Keratinocyte (primary cell): ENCODE measurements around the gene CAPN5. TPM values are rescaled to one million over a fixed set of nuclear protein-coding genes. Genes with fewer than 3 reads are reported as not detected.

Experiments used
- DNase-seq: peaks from one replicate; pipeline ENCODE4 v3.0.0-alpha.2; 2011; ENCODE audit warnings: low read depth, missing footprints, low spot score
- FAIRE-seq: peaks from 2 replicates; lab custom pipeline; 2011; peaks lifted over from hg19 to GRCh38; lab: Jason Lieb, UNC
- H2AFZ ChIP-seq: 2 replicates; pipeline ENCODE4 v1.6.0; 2012; ENCODE audit warnings: low read length, control low read depth, inconsistent platforms; ENCODE audit not compliant: control insufficient read depth
- H3K27ac ChIP-seq: 2 replicates; pipeline ENCODE4 v1.5.1; 2011; ENCODE audit warnings: low read length; ENCODE audit not compliant: control insufficient read depth, insufficient read depth
- H3K27me3 ChIP-seq: 3 replicates; pipeline ENCODE4 v1.6.0; 2011; ENCODE audit warnings: low read length; ENCODE audit not compliant: control insufficient read depth, insufficient read depth; ENCODE audit errors: extremely low read depth
- H3K36me3 ChIP-seq, 2 experiments: 2 replicates in 1 of 2; 3 replicates in 1 of 2; pipeline ENCODE4 v1.5.1; 2011; ENCODE audit warnings: low read length in 2 of 2, mild to moderate bottlenecking in 1 of 2; ENCODE audit not compliant: control insufficient read depth in 2 of 2, insufficient read depth in 2 of 2; ENCODE audit errors: extremely low read depth in 1 of 2
- H3K4me1 ChIP-seq: 3 replicates; pipeline ENCODE4 v1.5.1; 2011; ENCODE audit warnings: low read length; ENCODE audit not compliant: control insufficient read depth, insufficient read depth; ENCODE audit errors: extremely low read depth
- H3K4me2 ChIP-seq: 3 replicates; pipeline ENCODE4 v1.6.0; 2011; ENCODE audit warnings: low read depth, low read length; ENCODE audit not compliant: control insufficient read depth, insufficient read depth; ENCODE audit errors: extremely low read depth
- H3K4me3 ChIP-seq, 3 experiments: fragments of 200-600 bp in 1 of 3; sonication (generic) in 1 of 3; 2 replicates in 2 of 3; 3 replicates in 1 of 3; pipeline ENCODE4 v1.5.1; 2011 to 2016; ENCODE audit warnings: low read length in 3 of 3, mild to moderate bottlenecking in 3 of 3, control low read depth in 2 of 3, inconsistent platforms in 1 of 3, low read depth in 1 of 3, mixed read lengths in 1 of 3, mixed run types in 1 of 3, moderate library complexity in 1 of 3; ENCODE audit not compliant: control insufficient read depth in 2 of 3, insufficient read depth in 2 of 3; ENCODE audit errors: extremely low read depth in 1 of 3
- H3K79me2 ChIP-seq: 2 replicates; pipeline ENCODE4 v1.6.0; 2012; ENCODE audit warnings: low read length; ENCODE audit not compliant: control insufficient read depth, insufficient read depth
- H3K9ac ChIP-seq: 3 replicates; pipeline ENCODE4 v1.6.0; 2011; ENCODE audit warnings: low read length; ENCODE audit not compliant: control insufficient read depth, insufficient read depth; ENCODE audit errors: extremely low read depth
- H3K9me1 ChIP-seq: 3 replicates; pipeline ENCODE4 v1.6.0; 2011; ENCODE audit warnings: low read length; ENCODE audit not compliant: control insufficient read depth, insufficient read depth; ENCODE audit errors: extremely low read depth
- H3K9me3 ChIP-seq: 2 replicates; pipeline ENCODE4 v1.5.1; 2012; ENCODE audit warnings: low read depth, low read length; ENCODE audit not compliant: control insufficient read depth
- H4K20me1 ChIP-seq: 3 replicates; pipeline ENCODE4 v1.6.0; 2011; ENCODE audit warnings: low read length; ENCODE audit not compliant: control insufficient read depth, insufficient read depth; ENCODE audit errors: extremely low read depth
- CTCF ChIP-seq, 3 experiments: IDR thresholded peaks in 1 of 3; conservative IDR thresholded peaks in 1 of 3; optimal IDR thresholded peaks in 1 of 3; 2 replicates in 2 of 3; 3 replicates in 1 of 3; pipeline versions ENCODE3 to v1.5.1; 2011; ENCODE audit warnings: low read length in 3 of 3, mild to moderate bottlenecking in 3 of 3, moderate library complexity in 2 of 3, control low read depth in 1 of 3, inconsistent platforms in 1 of 3; ENCODE audit not compliant: insufficient read depth in 2 of 3; ENCODE audit errors: extremely low read depth in 1 of 3
- EZH2 ChIP-seq: IDR thresholded peaks from one replicate; pipeline ENCODE4 v1.6.1; 2012; ENCODE audit warnings: inconsistent platforms, mild to moderate bottlenecking, low read length, moderate library complexity
- dilution Hi-C: fragments of 300-500 bp; cut with MboI; formaldehyde crosslinking; loops from one replicate; pipeline ENCODE4 v1.7.0; 2020; ENCODE audit warnings: low sequenced_read_pairs; ENCODE audit not compliant: extremely low pct_ligation_motif_present
- polyA plus RNA-seq, 5 experiments: library from polyadenylated mRNA; depleted of rRNA in 3 of 5; stranded (reverse) in 3 of 5; stranded (forward) in 1 of 5; unstranded in 1 of 5; fragments of >200 nt; gene quantifications; 1 replicate in 1 of 5; 2 replicates in 3 of 5; 3 replicates in 1 of 5; pipeline versions ENCODE4 v1.2.1 to v1.2.3, GENCODE V29; 2011 to 2012; ENCODE audit warnings: missing spikeins in 2 of 5, low read depth in 1 of 5, low replicate concordance in 1 of 5

CAPN5 gene
- polyA plus RNA-seq, 1 donor (not counting 4 experiments of a cell fraction or from before 2014, with no cell fraction given) = 1.2 TPM

- H3K4me1 ChIP-seq = peaks cover 3% of the 10 kb centered on the region
- no peak for DNase-seq
- no peak overlapping the region for H2AFZ ChIP-seq
- H3K9me3 ChIP-seq = no peaks in the 10 kb centered on the region
- H3K27me3 ChIP-seq = peaks cover 32% of the 10 kb centered on the region
- TF ChIP-seq CTCF (optimal IDR thresholded peaks at IDR 0.05 in 1 of 3, IDR thresholded peaks at IDR 0.05 in 1 of 3, conservative IDR thresholded peaks at IDR 0.05 in 1 of 3; ENCODE audit: extremely low read depth in 1 of 3, insufficient read depth in 2 of 3, low read length in 3 of 3) = no peak
- no peak for TF ChIP-seq EZH2
- H3K4me2 ChIP-seq = no peak overlapping the region
- dilution Hi-C loops = no loop called here
- H3K9me1 ChIP-seq = no peaks in the 10 kb centered on the region
- no peaks in the 10 kb centered on the region for H3K36me3 ChIP-seq
- no peak overlapping the region for H3K9ac ChIP-seq
- no peaks in the 10 kb centered on the region for H4K20me1 ChIP-seq
- no peak for FAIRE-seq
- H3K4me3 ChIP-seq = no peak overlapping the region
- H3K79me2 ChIP-seq = no peaks in the 10 kb centered on the region
- H3K27ac ChIP-seq = no peak overlapping the region
Measured at GRCh38 chr11:77040889-77041288, 25.9 kb upstream of the CAPN5 start.

GRCh38 chr11:77042111-77042726, 24.6 kb upstream of the CAPN5 start:
- H3K9ac ChIP-seq = no peak overlapping the region
- peaks cover 23% of the 10 kb centered on the region for H3K27me3 ChIP-seq
- H3K36me3 ChIP-seq = no peaks in the 10 kb centered on the region
- H3K4me2 ChIP-seq = no peak overlapping the region
- dilution Hi-C loops = no loop called here
- H3K27ac ChIP-seq = no peak overlapping the region
- H2AFZ ChIP-seq = no peak overlapping the region
- FAIRE-seq (no peak), DNase-seq (no peak)
- no peaks in the 10 kb centered on the region for H3K79me2 ChIP-seq
- TF ChIP-seq EZH2 = no peak
- TF ChIP-seq CTCF (optimal IDR thresholded peaks at IDR 0.05 in 1 of 3, IDR thresholded peaks at IDR 0.05 in 1 of 3, conservative IDR thresholded peaks at IDR 0.05 in 1 of 3; ENCODE audit: extremely low read depth in 1 of 3, insufficient read depth in 2 of 3, low read length in 3 of 3) = no peak
- no peak overlapping the region for H3K4me3 ChIP-seq
- H3K9me3 ChIP-seq = no peaks in the 10 kb centered on the region
- no peaks in the 10 kb centered on the region for H3K9me1 ChIP-seq
- peaks cover 10% of the 10 kb centered on the region for H3K4me1 ChIP-seq
- no peaks in the 10 kb centered on the region for H4K20me1 ChIP-seq
